GM19438 (cell line): ENCODE data around the gene LHX5.
"Not testable (repeated sequence)": the region's sequence is repeated elsewhere in the genome, so short reads cannot be mapped to it uniquely, and the experiment has no call there.

Experiments
- ATAC-seq: cut with Tn5 transposase; IDR thresholded peaks from one replicate; pipeline ENCODE4 v1.9.1; 2021; ENCODE audit warnings: low read depth; ENCODE audit not compliant: unreplicated experiment

The LHX5 gene

DNA sequence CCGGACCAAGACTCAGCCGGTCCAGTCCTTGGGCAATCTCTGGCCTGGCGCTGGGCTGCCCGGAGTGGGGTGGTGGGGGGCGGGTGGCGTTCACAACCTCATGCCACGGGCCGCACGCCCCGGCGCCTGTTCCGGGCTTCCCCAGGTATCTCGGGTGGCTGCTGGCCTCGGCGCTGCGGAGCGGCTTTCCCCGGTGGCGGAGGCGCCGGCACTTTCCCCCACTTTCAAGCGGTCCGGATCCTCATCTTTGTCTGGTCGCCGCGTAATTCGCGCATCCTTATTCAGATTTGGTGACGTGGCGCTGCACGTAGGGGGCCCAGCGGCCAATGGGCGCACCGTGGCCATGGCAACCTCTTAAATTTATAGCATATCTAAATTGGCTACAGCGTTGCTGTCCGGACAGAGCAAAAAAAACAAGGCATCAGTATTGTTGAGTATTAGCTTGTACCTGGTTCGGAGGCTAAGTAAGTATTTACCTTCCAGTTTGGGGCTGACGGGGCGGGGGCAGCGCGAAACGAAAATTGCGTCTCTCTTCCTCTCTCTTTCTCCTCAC lies at the start of gene LHX5:
LHX5 (minus strand) TSS at position 253 of the 553 bp plus-strand sequence. CDS start 373 bp downstream, outside the sequence.
- no peak for ATAC-seq

DNA sequence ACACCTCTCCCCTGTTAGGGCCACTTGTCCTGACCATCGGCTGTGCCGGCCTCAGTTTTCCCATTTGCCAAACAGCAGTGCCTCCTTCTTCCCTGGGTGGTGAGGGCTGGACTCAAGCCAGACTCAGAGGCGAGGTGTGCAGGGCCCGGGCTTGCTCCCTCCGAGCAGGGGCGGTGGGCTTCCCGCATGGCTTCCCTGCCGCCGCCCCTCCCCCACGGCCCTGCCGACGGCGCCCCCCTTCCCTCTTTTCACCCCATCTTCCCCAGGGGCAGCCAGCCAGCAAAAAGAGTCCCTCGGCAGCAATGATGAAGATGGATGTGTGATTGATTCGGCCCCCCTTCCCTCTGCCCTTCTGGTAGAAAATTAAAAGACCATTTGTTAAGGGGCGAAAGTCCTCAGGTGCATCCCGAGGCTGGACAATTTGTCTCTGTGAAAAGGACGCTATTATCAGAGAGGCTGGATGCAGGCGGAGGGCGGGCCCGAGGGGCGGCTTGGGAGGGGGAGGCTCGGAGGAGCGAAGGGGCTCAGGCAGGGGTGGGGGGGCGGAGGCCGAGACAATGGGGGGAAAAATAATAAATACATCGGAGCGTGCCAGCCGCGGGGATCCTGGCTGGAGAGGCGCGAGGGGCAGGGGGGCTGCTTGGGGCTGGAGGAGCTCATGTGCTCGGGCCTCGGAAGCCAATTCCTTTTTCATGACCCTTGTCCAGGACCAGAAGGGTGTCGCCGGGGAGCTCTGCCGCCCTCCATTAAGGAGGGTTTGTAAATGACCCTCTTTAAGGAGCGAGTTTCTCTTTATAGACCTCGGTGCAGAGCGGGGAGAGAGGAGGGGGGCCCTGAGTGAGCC lies 48.0 kb upstream of the LHX5 start:
- no peak for ATAC-seq

DNA sequence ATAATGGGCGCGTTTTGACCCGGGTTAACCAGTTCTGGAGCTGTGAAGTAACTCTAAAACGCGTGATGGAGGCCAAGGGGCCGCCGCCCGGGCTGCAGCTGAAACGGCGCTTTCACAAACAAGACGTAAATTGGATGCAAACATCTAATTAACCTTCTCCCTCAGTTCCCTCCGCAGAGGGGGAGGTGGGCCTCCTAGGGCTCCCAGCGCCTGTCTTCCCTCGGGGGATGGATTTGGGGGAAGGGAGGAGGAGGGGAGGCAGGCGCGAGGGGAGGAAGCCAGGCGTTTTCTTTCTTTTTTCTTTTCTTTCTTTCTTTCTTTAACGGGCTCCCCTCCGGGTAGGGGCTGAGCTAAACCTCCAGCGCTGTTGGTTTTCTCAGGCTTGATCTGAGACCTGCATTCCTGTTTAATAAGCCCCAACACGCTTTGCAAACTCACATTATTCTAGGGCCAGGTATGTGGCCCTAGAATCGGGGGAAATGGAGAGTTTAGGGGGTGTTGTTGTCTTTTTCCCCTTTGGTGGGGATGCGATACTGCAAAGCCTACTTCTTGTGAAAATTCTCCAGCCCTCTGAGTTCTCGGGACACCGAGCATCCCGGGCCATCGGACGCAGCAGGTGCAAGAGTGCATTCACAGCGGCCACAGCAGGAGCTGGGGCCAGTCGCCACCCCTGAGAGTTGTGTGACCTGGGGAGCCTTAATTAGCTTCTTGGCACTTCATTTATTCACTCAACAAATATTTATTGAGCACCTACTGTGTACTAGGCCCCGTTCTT lies 43.6 kb upstream of the LHX5 start:
- ATAC-seq = no peak

DNA sequence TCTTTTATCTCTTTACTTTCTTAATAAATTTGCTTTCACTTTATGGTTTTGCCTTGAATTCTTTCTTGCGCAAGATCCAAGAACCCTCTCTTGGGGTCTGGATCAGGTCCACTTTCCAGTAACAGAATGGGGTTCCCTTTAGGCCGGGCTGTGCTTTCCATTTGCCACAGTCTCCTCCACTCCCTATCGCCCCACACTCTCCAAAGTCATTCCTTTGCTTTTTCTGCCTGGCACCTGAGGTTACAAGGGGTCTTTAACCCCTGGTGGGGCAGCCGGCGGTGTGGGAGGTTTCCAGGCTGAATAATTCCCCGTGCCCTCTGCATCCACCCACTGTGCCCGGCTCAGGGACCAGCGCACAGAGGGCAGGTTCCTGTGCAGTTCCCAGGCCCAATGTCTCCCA lies 42.9 kb upstream of the LHX5 start:
- no peak for ATAC-seq

DNA sequence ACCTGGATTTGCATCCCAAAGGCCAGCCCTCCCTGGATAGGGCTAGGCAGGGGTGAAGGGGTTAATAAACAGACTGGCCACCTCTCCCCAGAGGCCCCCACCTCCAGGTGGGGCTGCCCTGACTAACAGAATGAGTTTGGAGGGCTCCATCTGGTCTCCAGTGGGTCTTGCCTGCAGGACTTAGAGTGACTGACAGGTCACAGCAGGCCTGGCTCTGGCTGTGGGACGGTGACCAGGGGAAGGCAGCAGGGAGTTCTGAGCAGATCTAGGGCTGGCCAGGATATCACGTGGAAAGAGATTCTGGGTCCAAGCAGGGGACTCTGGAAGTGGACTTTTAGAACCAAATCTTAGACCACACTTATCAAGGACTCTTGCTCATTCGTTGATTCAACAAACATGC lies 40.9 kb upstream of the LHX5 start:
- ATAC-seq = no peak

DNA sequence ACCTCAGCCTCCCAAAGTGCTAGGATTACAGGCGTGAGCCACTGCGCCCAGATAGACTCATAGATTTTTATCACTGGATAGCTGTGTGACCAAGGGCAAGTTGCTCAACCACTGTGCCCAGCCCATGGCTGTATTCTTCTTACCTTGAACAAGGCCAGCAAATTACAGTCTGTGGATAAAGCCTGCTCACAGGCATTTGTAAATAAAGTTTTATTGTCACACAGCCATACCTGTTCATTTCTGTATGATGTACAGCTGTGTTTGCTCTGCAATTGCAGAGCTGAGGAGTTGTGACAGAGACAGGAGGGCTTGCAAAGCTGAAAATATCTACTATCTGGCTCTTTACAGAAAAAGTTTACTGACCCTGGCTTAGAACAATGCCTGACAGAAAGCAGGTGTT lies 35.2 kb upstream of the LHX5 start:
- ATAC-seq = no peak

DNA sequence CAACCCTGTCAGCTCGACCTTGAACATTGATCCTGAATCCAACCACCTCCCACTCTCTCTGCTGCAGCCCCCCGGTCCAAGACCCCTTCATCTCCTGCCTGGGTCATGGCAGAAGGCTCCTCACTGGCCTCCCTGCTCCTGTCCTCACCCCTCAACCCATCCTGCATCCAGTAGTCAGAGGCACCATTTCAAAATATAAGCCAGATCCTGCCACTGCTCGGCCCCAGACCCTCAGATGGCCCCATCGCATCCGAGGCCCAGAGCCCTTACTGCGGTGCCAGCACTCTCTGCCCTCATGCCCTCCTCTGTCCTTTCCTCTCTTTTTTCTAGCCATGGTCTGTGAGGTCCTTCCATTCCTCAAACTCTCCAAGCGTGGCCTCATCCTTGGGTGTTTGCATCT lies 34.3 kb upstream of the LHX5 start:
- ATAC-seq = no peak

DNA sequence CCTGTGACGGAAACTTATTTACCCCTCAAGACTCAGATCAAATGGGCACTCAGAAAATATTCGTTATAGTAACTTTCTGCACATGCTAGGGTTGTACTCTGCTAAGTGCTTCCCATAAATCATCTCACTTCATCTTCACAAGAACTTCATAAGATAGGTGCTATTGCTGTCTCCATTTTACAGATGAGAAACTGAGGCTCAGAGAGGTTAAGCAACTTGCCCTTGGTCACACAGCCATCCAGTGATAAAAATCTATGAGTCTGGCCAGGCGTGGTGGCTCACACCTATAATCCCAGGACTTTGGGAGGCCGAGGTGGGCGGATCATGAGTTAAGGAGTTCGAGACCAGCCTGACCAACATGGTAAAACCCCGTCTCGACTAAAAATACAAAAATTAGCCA lies 33.2 kb upstream of the LHX5 start:
- ATAC-seq = no peak

DNA sequence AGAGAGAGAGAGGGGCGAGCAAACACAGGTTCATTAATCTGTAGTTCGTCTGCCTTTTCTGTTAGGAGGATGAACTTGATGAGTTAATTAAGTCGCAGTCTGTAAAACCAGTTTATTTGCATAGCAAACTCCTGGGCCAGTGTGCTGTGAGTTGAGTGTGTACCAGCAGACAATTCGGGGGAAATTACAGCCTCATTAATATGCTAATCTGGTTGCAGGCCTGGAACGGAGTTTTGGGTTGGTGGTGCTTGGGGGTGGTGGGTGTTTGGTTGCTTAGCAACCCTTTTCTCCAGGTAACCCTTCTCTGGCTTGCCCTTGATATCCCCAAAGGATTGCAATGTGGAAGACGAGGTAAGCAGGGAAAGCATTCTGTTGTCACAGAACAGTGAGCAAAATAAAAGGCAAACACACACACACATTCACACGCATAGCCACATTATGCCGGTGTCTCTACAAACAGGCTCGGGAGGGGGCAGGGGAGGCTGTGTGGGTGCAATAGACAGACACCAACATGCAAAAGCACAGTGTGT lies 29.2 kb upstream of the LHX5 start:
- ATAC-seq = no peak

DNA sequence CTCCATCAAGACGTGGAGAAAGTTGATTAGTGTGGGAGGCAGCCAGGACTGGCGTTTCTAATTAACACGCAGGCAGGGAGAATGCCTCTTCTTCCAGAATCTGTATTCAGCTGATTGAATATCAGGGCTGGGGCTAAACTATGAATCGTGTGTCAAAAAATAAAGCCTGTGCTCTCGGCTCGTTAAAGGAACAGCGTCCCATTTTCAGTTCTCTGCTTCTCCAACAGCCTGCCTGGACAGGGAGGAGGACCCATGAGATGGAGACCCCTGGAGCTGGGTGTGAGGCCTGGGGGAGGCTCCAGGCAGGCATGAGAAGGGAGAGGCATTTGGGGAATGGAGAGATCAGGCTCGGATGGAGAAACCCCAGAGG lies 28.6 kb upstream of the LHX5 start:
- no peak for ATAC-seq

DNA sequence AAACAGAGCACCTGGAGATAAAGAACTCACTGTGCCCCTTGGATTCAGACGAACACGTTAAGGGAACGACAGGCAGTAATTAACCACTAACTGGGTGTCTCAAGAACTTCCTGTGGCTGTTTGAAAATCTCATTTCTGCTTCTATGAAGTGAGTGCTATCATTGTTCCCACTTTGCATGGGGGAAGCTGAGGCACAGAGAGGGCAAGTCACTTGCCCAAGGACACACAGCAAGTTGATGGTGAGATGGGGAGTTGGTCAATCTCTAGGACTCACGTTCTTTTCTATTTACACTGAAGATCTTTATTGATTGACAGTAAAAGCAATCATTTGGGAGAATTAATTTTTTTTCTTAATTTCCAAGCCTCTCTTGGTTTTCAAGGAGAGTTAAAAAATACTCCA lies 26.8 kb upstream of the LHX5 start:
- ATAC-seq = no peak

DNA sequence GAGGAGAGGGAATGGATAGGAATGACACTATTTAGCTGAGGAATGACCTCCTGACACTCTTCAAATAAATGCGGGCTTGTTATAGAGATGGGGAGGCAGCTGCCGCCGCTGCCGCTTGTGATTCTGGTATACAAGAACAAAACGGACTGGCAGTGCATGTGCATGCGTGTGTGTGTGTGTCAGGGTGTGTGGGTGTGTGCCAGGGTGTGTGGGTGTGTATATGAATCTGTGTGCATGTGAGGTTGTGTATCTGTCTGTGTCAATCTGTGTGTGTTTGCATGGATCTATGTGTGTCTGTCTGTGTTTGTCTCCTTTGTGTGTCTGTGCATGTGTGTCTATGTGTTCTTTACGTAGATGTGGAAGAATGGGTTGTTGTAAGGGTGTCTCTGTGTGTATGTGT lies 26.0 kb upstream of the LHX5 start:
- ATAC-seq = no peak

DNA sequence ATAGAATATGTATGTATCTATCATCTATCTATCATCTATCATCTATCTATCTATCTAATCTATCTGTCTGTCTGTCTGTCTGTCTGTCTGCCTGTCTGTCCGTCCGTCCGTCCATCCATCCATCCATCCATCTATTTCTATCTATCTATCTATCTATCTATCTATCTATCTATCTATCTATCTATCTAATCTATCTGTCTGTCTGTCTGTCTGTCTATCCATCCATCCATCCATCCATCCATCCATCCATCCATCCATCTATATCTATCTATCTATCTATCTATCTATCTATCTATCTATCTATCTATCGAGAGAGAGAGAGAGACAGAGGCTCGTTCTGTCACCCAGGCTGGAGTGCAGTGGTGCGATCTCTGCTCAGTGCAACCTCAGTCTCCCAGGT lies 24.3 kb upstream of the LHX5 start:
- ATAC-seq = not testable (repeated sequence)

DNA sequence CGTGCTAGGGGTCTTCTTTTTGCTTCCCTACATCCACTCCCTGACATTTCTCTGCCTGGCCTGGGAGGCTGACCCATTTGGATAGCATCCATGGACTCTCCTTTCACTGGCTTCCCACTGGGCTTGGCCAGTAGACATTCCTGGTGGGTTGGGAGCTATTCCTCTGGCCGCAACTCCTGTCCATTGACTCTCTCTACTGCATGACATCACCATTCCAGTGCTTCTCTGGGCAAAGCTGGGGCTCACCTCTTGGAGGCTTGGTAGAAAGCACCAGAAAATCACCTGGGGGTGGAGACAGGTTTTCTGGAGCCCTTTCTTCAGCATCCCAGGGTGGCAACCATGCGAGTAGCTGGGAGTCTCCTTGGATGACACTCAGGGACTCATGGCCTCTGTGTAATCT lies 16.7 kb upstream of the LHX5 start:
- no peak for ATAC-seq

DNA sequence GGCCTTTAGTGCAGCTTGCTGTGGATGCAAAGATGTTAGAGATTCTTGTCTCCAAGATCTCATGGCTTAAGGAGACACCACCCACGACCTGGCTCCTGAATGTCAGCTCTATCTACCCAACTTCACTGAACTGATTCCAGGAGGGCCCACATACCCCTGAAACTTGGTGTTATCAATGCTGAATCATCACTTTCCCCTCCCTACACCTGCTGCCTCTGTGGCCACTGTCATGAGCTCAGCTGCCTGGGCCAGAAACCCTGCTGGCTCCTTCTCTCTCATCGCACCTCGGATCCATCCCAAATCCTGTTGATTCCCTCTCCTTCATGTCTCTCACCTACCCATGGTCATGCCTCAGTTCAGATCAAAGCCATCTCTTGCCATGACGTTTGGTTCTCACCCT lies 15.1 kb upstream of the LHX5 start:
- no peak for ATAC-seq

DNA sequence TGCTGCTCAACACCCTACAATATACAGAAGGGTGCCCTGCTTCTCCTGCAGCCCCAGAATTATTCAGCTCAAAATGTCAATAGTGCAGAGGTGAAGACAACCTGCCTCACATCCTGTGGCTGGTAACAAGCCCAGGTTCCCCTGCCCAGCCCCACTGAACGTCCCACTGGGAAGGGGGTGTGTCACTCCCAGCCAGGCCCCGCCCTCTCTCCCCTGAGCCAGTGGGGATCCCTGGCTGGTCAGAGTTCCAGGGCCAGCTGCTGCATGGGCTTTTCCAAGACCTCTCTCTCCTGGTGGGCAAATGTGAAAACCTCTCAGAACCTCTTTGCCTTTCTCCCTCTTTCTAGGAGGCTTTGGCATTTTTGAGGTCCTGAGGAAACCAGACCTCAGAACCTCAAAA lies 13.7 kb upstream of the LHX5 start:
- no peak for ATAC-seq

DNA sequence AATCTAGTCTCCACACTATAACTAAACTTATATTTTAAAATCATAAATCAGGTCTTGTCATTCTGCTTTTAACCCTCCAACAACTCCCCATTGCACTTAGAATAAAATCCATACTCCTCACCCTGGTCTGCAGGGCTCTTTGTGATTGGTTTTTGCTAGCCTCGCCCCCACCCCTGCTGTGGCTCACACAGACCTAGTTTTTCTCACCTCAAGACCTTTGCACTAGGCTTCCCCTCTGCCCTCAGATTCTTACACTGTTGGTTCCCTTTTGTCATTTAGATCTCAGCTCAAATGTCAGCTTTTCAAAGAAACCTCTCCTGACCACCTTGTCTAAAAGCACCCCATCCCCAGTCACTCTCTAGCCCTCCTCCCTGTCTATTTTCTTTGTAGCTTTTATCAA lies 10.7 kb upstream of the LHX5 start:
- ATAC-seq = no peak

DNA sequence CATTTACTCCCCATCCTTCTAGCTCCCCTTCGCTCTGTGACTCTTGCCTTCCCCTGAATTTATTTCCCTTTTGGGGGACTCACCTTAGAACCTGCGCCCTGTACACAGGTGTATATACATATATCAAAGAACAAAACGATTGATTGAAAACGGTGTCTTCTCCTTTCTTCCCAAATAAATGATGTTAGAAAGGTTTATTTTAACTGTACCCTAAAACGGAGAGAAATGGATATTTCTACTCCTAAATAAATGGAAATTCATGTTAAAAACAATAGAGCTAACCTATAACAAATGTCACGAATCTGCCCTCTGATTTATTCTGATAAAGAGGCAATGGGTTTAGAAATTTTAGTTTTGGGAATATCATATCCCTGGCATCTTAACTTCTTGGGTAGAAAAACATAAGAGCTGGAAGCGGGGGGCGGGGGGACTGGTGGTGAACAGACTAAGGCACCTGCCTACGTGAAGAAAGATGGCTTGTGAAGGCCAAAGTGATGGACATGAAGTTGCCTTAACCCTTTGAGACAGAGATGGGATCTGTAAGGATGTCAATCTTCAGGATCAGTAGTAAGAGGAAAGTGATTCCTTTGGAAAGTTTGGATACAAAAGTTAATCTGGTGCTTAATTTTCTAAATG lies 8.8 kb upstream of the LHX5 start:
- no peak for ATAC-seq

DNA sequence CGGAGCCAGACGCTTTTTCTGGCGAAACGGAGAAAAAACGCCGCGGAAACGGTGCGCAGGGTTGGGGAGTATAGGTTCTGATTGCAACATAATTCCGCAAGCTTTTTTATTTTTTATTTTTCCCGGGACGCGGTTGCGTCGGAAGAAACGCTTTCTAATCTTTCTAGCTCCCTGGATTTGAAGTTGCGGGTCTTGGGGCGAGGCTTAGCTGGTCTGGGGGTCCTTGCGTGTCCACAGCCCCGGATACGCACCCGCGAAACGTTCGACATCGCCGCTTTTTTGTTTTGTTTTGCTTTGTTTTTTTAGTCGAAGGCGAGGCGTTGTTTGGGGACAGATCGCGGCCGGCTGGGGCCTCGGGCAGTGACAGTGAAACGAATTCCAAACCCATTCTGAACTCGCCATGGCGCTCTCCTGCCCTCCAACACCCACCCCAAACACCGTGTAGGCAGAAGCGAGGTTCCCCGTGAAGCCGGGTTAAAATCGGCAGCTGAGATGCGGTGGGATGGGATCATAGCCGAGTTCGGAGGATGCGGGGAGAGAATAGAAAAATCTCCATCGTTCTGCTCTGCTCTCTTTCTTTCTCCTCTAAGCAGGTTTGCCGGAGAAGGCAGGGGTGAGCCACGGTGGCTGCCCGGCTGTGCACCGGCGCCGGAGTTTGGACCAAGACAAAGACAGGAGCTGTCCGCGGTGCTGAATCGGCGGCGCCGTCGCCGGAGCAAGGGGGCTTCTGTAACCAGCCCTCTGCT lies 8.1 kb upstream of the LHX5 start:
- no peak for ATAC-seq

DNA sequence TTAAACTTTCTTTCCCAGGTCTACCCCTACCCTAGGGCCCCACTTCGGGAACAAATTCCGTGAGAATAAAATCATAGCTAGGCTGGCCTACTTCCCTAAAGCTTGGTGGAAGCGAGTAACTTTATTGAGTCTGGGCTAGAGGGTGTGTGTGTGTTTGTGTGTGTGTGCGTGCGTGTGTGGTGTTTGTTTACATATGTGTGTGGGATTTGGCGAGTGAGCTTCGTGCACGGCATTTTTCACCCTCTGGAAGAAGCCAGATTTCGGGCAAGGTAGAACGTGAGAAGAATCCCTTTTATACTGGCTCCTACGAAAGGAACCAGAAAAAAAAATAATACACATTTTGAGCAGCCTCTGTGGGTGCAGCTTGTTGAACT lies 7.5 kb upstream of the LHX5 start:
- ATAC-seq = no peak
